GM23338 (cell line): Measurements from ENCODE around the gene GBX1. TPM values are rescaled to one million over a fixed set of nuclear protein-coding genes. Genes with fewer than 3 reads are reported as not detected.

Experiments used
- ATAC-seq: fragments of 200-7000 bp; cut with Tn5 transposase; 3 replicates; pipeline ENCODE4 v1.9.1; 2020
- DNase-seq: peaks from one replicate; pipeline ENCODE4 v3.0.0-alpha.2; 2015; ENCODE audit warnings: low spot score
- H2AFZ ChIP-seq: fragments of 200-600 bp; sonication (generic); 2 replicates; pipeline ENCODE4 v1.8.0; 2016; ENCODE audit warnings: antibody characterized with exemption, mild to moderate bottlenecking, moderate library complexity
- H3F3A ChIP-seq: fragments of 200-600 bp; sonication (generic); replicated peaks from 2 replicates; pipeline ENCODE4 v1.8.0; 2017; ENCODE audit warnings: antibody characterized with exemption, mixed run types, low read depth
- H3K27ac ChIP-seq: fragments of 200-600 bp; sonication (generic); 2 replicates; pipeline ENCODE4 v1.6.1; 2016; ENCODE audit warnings: low read depth
- H3K27me3 ChIP-seq: fragments of 200-600 bp; sonication (generic); 2 replicates; pipeline ENCODE4 v1.8.0; 2016; ENCODE audit warnings: mild to moderate bottlenecking, mixed run types, moderate library complexity; ENCODE audit not compliant: insufficient read depth
- H3K36me3 ChIP-seq: fragments of 200-600 bp; sonication (generic); 2 replicates; pipeline ENCODE4 v1.8.0; 2016; ENCODE audit warnings: mild to moderate bottlenecking; ENCODE audit not compliant: insufficient read depth
- H3K4me1 ChIP-seq: fragments of 200-600 bp; sonication (generic); 2 replicates; pipeline ENCODE4 v1.8.0; 2016; ENCODE audit warnings: mild to moderate bottlenecking, moderate library complexity; ENCODE audit not compliant: insufficient read depth
- H3K4me2 ChIP-seq: fragments of 200-600 bp; sonication (generic); 2 replicates; pipeline ENCODE4 v1.7.1; 2017; ENCODE audit warnings: mixed run types
- H3K4me3 ChIP-seq: fragments of 200-600 bp; sonication (generic); 2 replicates; pipeline ENCODE4 v1.6.1; 2016; ENCODE audit warnings: mixed run types
- H3K79me2 ChIP-seq: fragments of 200-600 bp; sonication (generic); replicated peaks from 2 replicates; pipeline ENCODE4 v1.8.0; 2017; ENCODE audit warnings: mild to moderate bottlenecking; ENCODE audit not compliant: insufficient read depth
- H3K9me2 ChIP-seq: fragments of 200-600 bp; sonication (generic); 2 replicates; pipeline ENCODE4 v1.8.0; 2017; ENCODE audit not compliant: insufficient read depth
- H4K20me1 ChIP-seq: fragments of 200-600 bp; sonication (generic); replicated peaks from 2 replicates; pipeline ENCODE4 v1.8.0; 2017; ENCODE audit warnings: mild to moderate bottlenecking; ENCODE audit not compliant: insufficient read depth
- H3K27ac Mint-ChIP-seq: 2 replicates; pipeline ENCODE4 v1.8.0; 2020; ENCODE audit warnings: inconsistent platforms, mild to moderate bottlenecking, moderate library complexity, mixed read lengths
- H3K27me3 Mint-ChIP-seq: 3 replicates; pipeline ENCODE4 v1.8.0; 2022; ENCODE audit warnings: low read depth, mild to moderate bottlenecking, moderate library complexity, mixed read lengths, inconsistent platforms; ENCODE audit not compliant: insufficient read depth, poor library complexity
- H3K36me3 Mint-ChIP-seq: 3 replicates; pipeline ENCODE4 v1.8.0; 2021; ENCODE audit warnings: low read depth, mild to moderate bottlenecking, inconsistent platforms, moderate library complexity, mixed read lengths
- H3K4me1 Mint-ChIP-seq: 3 replicates; pipeline ENCODE4 v1.8.0; 2020; ENCODE audit warnings: mild to moderate bottlenecking, inconsistent platforms, mixed read lengths
- H3K4me3 Mint-ChIP-seq: 3 replicates; pipeline ENCODE4 v1.8.0; 2021; ENCODE audit warnings: moderate library complexity, mild to moderate bottlenecking, inconsistent platforms, mixed read lengths
- H3K9me3 Mint-ChIP-seq: 3 replicates; pipeline ENCODE4 v1.8.0; 2020; ENCODE audit warnings: moderate library complexity, mild to moderate bottlenecking, inconsistent platforms, mixed read lengths
- CREB1 ChIP-seq: fragments of 250-450 bp; sonication (Bioruptor Pico); IDR thresholded peaks from 2 replicates; pipeline ENCODE4 v1.5.0; 2020; ENCODE audit warnings: low read depth, mild to moderate bottlenecking, moderate library complexity
- EZH2 ChIP-seq: fragments of 200-600 bp; sonication (generic); IDR thresholded peaks from one replicate; pipeline ENCODE4 v1.8.0; 2017; ENCODE audit warnings: antibody characterized with exemption, mild to moderate bottlenecking, low read depth; ENCODE audit not compliant: unreplicated experiment
- EZH2phosphoT487 ChIP-seq: fragments of 200-600 bp; sonication (generic); IDR thresholded peaks from one replicate; pipeline ENCODE4 v1.8.1; 2018; ENCODE audit warnings: antibody characterized with exemption; ENCODE audit not compliant: unreplicated experiment
- JUNB ChIP-seq: IDR thresholded peaks from one replicate; pipeline ENCODE4 v1.6.1; 2016; ENCODE audit warnings: antibody characterized with exemption; ENCODE audit not compliant: unreplicated experiment
- NANOG ChIP-seq: IDR thresholded peaks from 2 replicates; pipeline ENCODE4 v1.6.1; 2016; ENCODE audit warnings: antibody characterized with exemption, borderline replicate concordance
- POLR2AphosphoS5 ChIP-seq: IDR thresholded peaks from 2 replicates; pipeline ENCODE4 v1.6.1; 2016; ENCODE audit warnings: antibody characterized with exemption, low read depth
- REST ChIP-seq: IDR thresholded peaks from one replicate; pipeline ENCODE4 v1.6.1; 2018; ENCODE audit warnings: antibody characterized with exemption; ENCODE audit not compliant: unreplicated experiment
- STAT1 ChIP-seq: IDR thresholded peaks from one replicate; pipeline ENCODE4 v1.6.1; 2016; ENCODE audit warnings: antibody characterized with exemption; ENCODE audit not compliant: unreplicated experiment
- ZNF114 ChIP-seq: fragments of 250-450 bp; sonication (Bioruptor Pico); IDR thresholded peaks from 2 replicates; pipeline ENCODE4 v1.5.0; 2020; ENCODE audit warnings: mild to moderate bottlenecking, moderate library complexity
- ZNF331 ChIP-seq: fragments of 250-450 bp; sonication (Bioruptor Pico); IDR thresholded peaks from 2 replicates; pipeline ENCODE4 v1.5.0; 2020; ENCODE audit warnings: low read depth, mild to moderate bottlenecking, moderate library complexity
- polyA plus RNA-seq: library from polyadenylated mRNA; unstranded; fragments of >200 nt; fragmentation: Nextera tagmentation; extraction: Ambion mirVana; gene quantifications from 2 replicates; pipeline ENCODE4 v1.2.1, GENCODE V29; 2016
- total RNA-seq: library from RNA; depleted of rRNA; stranded (reverse); fragments of >200 nt; shearing (Covaris generic); gene quantifications from 2 replicates; pipeline ENCODE4 v1.2.3, GENCODE V29; 2014
- TF ChIP-seq, protein P1 (sequence below): IDR thresholded peaks from 2 replicates; pipeline ENCODE4 v1.6.1; 2016; ENCODE audit warnings: antibody characterized with exemption
- TF ChIP-seq, protein P2 (sequence below): fragments of 250-450 bp; sonication (Bioruptor Pico); IDR thresholded peaks from 2 replicates; pipeline ENCODE4 v1.5.0; 2020; ENCODE audit warnings: mild to moderate bottlenecking, moderate library complexity
- TF ChIP-seq, protein P3 (sequence below), 2 experiments: fragments of 200-600 bp in 1 of 2; sonication (generic) in 1 of 2; conservative IDR thresholded peaks; 2 replicates each; pipeline versions ENCODE4 v1.5.1 to v1.6.1; 2016 to 2017; ENCODE audit warnings: antibody characterized with exemption in 2 of 2, low read depth in 2 of 2, mild to moderate bottlenecking in 2 of 2, moderate library complexity in 1 of 2

GBX1 gene
- total and polyA plus RNA-seq, 2 experiments from 2014 or later, result 0.24 TPM; not detected in 1

DNA sequence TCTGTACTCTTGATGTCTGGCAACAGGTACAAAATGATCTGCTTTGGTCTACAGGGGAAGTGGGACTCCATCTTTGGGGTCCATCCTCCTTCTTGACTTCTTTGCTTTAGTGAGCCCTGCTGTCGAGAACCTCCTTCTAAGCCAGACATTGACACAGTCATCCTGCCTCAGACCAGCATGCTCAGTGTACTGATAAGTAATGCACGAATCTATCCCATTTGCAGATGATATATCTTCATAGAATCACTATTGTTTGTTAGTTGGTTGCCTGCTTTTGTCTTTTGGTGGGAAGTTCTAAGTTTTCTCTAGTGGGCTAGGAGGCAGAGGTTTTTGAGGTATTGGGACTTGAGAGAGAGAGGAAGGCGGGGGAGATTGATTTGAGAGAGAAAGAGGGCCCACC is 33.9 kb upstream of the GBX1 start:
- no peak overlapping the region; the same call in 2 of the 3 replicates for H3K4me3 Mint-ChIP-seq
- Histone ChIP-seq H3K4me3 (no peak overlapping the region), H3K9me2 (no peaks in the 10 kb centered on the region), H3K27me3 (no peaks in the 10 kb centered on the region), H3K4me1 (no peaks in the 10 kb centered on the region), H3K27ac (no peak overlapping the region), H2AFZ (no peak overlapping the region), H3K79me2 (no peaks in the 10 kb centered on the region), H3K36me3 (no peaks in the 10 kb centered on the region), H3F3A (no peaks in the 10 kb centered on the region), H4K20me1 (no peaks in the 10 kb centered on the region), H3K4me2 (no peak overlapping the region)
- H3K9me3 Mint-ChIP-seq, result no peaks in the 10 kb centered on the region
- TF ChIP-seq POLR2AphosphoS5, result no peak
- no peak for TF ChIP-seq EZH2phosphoT487
- no peak for TF ChIP-seq JUNB
- TF ChIP-seq REST, result no peak
- TF ChIP-seq ZNF331 (CRISPR knock-in tag), result no peak
- no peak for TF ChIP-seq EZH2
- TF ChIP-seq NANOG, result no peak
- TF ChIP-seq CREB1 (CRISPR knock-in tag), result no peak
- TF ChIP-seq, protein P1, sequence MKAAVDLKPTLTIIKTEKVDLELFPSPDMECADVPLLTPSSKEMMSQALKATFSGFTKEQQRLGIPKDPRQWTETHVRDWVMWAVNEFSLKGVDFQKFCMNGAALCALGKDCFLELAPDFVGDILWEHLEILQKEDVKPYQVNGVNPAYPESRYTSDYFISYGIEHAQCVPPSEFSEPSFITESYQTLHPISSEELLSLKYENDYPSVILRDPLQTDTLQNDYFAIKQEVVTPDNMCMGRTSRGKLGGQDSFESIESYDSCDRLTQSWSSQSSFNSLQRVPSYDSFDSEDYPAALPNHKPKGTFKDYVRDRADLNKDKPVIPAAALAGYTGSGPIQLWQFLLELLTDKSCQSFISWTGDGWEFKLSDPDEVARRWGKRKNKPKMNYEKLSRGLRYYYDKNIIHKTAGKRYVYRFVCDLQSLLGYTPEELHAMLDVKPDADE, result no peak
- TF ChIP-seq, protein P2, sequence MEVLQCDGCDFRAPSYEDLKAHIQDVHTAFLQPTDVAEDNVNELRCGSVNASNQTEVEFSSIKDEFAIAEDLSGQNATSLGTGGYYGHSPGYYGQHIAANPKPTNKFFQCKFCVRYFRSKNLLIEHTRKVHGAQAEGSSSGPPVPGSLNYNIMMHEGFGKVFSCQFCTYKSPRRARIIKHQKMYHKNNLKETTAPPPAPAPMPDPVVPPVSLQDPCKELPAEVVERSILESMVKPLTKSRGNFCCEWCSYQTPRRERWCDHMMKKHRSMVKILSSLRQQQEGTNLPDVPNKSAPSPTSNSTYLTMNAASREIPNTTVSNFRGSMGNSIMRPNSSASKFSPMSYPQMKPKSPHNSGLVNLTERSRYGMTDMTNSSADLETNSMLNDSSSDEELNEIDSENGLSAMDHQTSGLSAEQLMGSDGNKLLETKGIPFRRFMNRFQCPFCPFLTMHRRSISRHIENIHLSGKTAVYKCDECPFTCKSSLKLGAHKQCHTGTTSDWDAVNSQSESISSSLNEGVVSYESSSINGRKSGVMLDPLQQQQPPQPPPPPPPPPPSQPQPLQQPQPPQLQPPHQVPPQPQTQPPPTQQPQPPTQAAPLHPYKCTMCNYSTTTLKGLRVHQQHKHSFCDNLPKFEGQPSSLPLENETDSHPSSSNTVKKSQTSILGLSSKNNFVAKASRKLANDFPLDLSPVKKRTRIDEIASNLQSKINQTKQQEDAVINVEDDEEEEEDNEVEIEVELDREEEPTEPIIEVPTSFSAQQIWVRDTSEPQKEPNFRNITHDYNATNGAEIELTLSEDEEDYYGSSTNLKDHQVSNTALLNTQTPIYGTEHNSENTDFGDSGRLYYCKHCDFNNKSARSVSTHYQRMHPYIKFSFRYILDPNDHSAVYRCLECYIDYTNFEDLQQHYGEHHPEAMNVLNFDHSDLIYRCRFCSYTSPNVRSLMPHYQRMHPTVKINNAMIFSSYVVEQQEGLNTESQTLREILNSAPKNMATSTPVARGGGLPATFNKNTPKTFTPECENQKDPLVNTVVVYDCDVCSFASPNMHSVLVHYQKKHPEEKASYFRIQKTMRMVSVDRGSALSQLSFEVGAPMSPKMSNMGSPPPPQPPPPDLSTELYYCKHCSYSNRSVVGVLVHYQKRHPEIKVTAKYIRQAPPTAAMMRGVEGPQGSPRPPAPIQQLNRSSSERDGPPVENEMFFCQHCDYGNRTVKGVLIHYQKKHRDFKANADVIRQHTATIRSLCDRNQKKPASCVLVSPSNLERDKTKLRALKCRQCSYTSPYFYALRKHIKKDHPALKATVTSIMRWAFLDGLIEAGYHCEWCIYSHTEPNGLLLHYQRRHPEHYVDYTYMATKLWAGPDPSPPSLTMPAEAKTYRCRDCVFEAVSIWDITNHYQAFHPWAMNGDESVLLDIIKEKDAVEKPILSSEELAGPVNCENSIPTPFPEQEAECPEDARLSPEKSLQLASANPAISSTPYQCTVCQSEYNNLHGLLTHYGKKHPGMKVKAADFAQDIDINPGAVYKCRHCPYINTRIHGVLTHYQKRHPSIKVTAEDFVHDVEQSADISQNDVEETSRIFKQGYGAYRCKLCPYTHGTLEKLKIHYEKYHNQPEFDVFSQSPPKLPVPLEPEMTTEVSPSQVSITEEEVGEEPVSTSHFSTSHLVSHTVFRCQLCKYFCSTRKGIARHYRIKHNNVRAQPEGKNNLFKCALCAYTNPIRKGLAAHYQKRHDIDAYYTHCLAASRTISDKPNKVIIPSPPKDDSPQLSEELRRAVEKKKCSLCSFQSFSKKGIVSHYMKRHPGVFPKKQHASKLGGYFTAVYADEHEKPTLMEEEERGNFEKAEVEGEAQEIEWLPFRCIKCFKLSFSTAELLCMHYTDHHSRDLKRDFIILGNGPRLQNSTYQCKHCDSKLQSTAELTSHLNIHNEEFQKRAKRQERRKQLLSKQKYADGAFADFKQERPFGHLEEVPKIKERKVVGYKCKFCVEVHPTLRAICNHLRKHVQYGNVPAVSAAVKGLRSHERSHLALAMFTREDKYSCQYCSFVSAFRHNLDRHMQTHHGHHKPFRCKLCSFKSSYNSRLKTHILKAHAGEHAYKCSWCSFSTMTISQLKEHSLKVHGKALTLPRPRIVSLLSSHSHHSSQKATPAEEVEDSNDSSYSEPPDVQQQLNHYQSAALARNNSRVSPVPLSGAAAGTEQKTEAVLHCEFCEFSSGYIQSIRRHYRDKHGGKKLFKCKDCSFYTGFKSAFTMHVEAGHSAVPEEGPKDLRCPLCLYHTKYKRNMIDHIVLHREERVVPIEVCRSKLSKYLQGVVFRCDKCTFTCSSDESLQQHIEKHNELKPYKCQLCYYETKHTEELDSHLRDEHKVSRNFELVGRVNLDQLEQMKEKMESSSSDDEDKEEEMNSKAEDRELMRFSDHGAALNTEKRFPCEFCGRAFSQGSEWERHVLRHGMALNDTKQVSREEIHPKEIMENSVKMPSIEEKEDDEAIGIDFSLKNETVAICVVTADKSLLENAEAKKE (CRISPR knock-in tag), result no peak
- TF ChIP-seq, protein P3, sequence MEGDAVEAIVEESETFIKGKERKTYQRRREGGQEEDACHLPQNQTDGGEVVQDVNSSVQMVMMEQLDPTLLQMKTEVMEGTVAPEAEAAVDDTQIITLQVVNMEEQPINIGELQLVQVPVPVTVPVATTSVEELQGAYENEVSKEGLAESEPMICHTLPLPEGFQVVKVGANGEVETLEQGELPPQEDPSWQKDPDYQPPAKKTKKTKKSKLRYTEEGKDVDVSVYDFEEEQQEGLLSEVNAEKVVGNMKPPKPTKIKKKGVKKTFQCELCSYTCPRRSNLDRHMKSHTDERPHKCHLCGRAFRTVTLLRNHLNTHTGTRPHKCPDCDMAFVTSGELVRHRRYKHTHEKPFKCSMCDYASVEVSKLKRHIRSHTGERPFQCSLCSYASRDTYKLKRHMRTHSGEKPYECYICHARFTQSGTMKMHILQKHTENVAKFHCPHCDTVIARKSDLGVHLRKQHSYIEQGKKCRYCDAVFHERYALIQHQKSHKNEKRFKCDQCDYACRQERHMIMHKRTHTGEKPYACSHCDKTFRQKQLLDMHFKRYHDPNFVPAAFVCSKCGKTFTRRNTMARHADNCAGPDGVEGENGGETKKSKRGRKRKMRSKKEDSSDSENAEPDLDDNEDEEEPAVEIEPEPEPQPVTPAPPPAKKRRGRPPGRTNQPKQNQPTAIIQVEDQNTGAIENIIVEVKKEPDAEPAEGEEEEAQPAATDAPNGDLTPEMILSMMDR (conservative IDR thresholded peaks at IDR 0.05; ENCODE audit: low read depth in 2 of 2), result no peak
- no peak for TF ChIP-seq ZNF114 (CRISPR knock-in tag)
- TF ChIP-seq STAT1, result no peak
- ATAC-seq, result no peak
- no peaks in the 10 kb centered on the region; the same call in 2 of the 3 replicates for H3K36me3 Mint-ChIP-seq
- peaks cover 12% of the 10 kb centered on the region for H3K27me3 Mint-ChIP-seq
- no peak for DNase-seq
- peaks cover 5% of the 10 kb centered on the region; the same call in 1 of the 3 replicates for H3K4me1 Mint-ChIP-seq
- no peak overlapping the region for H3K27ac Mint-ChIP-seq
